Fibroblast of gingiva (primary cell): ENCODE results near the gene CCL24.
"Not testable (repeated sequence)": the region's sequence is repeated elsewhere in the genome, so short reads cannot be mapped to it uniquely, and the experiment has no call there.

Experiments
- DNase-seq: peaks from one replicate; pipeline ENCODE4 v3.0.0-alpha.2; 2011; ENCODE audit warnings: low read depth

CCL24 gene, protein sequence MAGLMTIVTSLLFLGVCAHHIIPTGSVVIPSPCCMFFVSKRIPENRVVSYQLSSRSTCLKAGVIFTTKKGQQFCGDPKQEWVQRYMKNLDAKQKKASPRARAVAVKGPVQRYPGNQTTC

GRCh38 chr7:75813781-75814236 is at the start of gene CCL24:
TSS of gene CCL24 (minus strand) at chr7:75813806. CDS start at chr7:75813715, 91 bp downstream.
- DNase-seq = no peak

- DNase-seq = peak; percentile 59
Observed at GRCh38 chr7:75861636-75862035, 48.0 kb upstream of the CCL24 start.

DNA sequence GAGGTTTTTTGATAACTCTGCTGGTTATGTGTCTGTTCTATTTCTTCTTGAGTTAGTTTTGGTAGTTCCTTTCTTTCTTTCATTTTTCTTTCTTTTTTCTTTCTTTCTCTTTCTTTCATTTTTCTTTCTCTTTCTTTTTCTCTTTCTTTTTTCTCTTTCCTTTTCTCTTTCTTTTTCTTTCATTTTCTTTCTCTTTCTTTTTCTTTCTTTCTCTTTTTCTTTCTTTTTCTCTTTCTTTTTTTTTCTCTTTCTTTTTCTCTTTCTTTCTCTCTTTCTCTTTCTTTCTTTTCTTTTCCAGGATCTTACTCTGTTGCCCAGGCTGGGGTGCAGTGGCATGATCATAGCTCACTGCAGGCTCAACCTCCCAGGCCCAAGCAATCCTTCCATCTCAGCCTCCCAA is 44.8 kb upstream of the CCL24 start:
- no peak for DNase-seq

GRCh38 chr7:75856536-75856935 is 42.9 kb upstream of the CCL24 start:
- no peak for DNase-seq

DNA sequence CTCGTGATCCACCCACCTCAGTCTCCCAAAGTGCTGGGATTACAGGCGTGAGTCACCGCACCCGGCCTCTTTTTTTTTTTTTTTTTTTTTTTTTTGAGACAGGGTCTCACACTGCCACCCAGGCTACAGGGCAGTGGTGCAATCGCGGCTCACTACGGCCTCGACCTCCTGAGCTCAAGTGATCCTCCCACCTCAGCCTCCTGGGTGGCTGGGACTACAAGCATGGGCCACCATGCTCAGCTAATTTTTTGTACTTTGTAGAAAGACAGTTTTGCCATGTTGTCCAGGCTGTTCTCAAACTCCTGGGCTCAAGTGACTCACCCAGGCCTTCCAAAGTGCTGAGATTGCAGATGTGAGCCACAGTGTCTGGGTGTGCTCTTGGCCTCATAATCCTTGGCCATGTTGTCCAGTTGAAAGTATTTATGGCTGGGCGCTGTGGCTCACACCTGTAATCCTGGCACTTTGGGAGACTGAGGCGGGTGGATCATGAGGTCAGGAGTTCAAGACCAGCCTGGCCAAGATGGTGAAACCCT is 41.3 kb upstream of the CCL24 start:
- not testable (repeated sequence) for DNase-seq

GRCh38 chr7:75854233-75854632 is 40.6 kb upstream of the CCL24 start:
- DNase-seq = peak; percentile 90

DNA sequence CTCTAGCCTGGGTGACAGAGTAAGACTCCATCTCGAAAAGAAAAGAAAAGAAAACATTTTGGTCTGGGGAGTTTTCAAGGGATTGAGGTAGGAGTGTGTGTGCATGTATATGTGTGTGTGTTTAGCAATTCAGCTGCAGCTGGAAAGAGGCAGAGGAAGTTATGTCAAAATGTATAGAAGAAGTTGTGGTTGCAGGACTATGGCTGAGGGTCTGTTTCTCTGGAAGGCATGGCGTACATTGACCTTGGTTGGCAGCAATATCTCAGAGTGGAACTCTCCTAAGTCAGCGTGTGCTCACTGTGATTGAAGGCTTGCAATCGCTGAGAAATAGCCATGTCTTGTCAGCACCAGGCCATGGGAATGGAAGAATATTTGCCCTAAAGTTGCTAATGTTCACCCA is 36.6 kb upstream of the CCL24 start:
- DNase-seq = no peak

DNA sequence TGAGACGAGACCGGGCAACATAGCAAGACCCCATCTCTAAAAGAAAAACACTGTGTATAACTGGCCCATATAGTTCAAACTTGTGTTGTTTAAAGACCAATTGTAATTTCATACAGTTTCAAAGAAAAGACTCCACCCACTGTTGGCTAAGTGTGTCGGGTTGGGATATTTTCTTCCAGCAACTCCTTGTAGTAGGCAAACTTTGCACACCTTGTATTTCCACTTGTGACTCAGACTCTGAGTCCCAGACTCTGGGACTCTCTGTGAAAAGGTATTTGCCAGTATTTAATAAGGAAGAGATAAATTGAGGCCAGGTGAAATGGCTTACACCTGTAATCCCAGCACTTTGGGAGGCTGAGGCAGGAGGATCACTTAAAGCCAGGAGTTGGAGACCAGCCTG is 36.0 kb upstream of the CCL24 start:
- no peak for DNase-seq

DNA sequence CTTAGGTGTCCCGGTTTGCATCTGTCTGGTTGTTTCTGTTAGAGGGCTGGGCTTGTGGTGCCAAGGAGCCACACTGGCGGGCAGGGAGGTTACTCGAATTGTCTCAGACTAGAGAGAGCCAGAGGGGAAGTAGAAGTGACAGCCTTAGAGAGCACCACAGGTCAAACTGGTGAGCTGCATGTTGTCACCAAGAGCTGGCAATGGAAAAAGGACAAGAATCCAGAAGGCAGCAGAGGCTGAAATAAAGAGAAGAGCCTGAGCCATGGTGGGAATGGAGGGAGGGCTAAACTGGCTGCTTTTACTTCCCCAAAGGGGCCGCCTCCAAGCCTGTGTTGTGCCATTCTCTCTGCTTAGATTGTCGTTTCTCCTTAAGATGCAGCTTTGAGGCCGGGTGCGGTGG is 34.1 kb upstream of the CCL24 start:
- DNase-seq = no peak

- DNase-seq = not testable (repeated sequence)
Observed at GRCh38 chr7:75845132-75845531, 31.5 kb upstream of the CCL24 start.

DNA sequence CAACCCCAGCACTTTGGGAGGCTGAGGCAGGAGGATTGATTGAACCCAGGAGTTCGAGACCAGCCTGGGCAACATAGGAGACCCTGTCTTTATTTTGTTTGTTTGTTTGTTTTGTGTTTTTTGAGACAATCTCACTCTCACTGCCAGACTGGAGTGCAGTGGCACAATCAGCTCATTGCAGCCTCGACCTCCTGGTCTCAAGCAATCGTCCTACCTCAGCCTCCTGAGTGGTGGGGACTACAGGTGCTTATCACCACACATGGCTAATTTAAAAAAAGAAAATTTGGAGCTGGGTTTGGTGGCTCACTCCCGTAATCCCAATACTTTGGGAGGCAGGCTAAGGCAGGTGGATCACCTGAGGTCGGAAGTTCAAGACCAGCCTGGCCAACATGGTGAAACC is 30.6 kb upstream of the CCL24 start:
- DNase-seq = no peak

- DNase-seq = no peak
Observed at GRCh38 chr7:75843613-75844116, 30.1 kb upstream of the CCL24 start.

GRCh38 chr7:75842836-75843446 is 29.3 kb upstream of the CCL24 start:
- DNase-seq = peak; percentile 89

GRCh38 chr7:75840029-75840428 is 26.4 kb upstream of the CCL24 start:
- no peak for DNase-seq

DNA sequence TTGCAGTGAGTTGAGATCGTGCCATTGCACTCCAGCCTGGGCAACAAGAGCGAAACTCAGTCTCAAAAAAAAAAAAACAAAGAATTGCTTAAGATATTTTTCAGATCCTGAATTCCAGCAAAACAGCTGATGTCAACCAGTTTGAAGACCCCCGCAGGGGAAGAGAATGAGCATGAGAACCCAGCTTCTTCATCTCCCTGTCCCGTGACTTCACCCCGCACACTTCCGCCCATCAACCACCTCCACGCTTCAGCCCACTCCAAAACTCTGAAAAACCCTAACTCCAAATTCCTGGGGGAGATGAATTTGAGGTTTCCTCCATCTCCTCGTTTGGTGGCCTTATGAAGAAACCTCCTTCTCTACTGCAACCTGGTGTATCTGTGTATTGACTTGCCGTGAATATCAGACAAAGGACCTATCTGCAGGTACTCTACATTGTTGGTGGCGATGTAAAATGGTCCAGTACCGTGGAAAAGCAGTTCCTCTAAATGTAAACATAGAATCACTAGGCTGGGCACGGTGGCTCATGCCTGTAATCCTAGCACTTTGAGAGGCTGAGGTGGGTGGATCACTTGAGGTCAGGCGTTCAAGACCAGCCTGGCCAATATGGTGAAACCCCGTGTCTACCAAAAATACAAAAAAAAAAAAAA is 24.8 kb upstream of the CCL24 start:
- not testable (repeated sequence) for DNase-seq

DNA sequence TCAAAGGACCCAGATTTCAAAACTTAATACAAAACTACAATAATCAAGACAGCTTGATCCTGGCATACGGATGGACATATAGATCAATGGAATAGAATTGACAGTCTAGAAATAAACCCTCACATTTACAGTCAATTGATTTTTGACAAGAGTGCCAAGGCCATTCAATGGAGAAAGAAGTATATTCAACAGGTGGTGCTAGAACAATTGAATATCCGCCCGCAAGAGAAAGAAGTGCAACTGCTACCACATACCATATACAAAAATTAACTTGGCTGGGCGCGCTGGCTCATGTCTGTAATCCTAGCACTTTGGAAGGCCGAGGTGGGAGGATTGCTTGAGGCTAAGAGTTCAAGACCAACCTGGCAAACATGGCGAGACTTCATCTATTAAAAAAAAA is 23.2 kb upstream of the CCL24 start:
- DNase-seq = no peak

DNA sequence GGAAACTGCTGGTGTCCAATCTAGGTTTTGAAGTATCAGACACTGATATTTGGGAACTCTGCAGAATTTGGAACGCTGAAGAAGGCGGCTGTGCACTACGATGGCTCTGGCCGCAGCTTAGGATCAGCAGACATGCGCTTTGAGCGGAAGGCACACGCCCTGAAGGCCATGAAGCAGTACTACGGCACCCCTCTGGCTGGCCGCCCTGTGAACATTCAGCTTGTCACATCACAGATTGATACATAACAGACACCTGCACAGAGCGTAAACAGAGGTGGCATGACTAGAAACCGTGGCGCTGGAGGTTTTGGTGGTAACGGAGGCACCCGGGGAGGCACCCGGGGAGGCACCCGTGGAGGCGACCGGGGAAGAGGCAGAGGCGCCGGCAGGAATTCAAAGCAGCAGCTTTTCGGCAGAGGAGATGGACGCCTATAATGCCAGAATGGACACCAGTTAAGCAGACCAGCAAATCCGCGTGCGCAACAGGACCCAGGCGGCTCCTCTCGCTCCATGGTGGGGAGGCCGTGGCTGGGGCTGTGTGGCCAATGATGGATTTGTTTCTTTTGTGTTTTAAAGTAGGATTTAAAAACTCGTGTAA is 22.2 kb upstream of the CCL24 start:
- no peak for DNase-seq

DNA sequence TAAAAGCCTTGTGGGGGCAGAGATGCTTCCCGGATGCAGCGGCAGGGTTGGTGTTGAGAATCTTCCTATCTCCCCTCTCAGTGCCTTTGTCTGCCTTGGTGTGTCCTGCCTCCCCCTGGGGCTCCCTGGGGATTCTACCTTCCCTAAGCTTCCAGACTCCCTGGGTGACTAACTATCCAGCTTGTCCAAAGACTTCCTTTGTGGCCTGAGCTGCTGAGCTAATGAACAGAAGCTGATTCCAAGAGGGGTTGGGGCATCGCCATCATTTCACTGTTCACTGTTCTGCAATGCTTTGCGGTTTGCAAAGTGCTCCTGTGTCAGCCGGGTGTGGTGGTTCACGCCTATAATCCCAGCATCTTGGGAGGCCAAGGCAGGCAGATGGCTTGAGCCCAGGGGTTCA is 20.1 kb upstream of the CCL24 start:
- DNase-seq = not testable (repeated sequence)

DNA sequence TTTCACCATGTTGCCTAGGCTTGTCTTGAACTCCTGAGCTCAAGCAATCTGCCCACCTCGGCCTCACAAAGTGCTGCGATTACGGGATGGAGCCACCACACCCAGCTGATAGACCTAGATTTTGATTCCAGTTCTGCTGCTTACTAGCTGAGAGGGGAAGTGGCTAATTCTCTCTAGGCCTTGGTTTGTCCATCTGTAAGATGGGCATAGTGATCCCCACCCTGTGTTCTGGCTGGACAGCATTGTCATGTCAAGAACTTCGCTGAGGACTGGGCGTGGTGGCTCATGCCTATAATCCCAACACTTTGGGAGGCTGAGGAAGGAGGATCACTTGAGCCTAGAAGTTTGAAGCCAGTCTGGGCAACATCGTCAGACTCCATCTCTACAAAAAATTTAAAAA is 17.4 kb upstream of the CCL24 start:
- DNase-seq = no peak

- DNase-seq = not testable (repeated sequence)
Observed at GRCh38 chr7:75829656-75830055, 16.1 kb upstream of the CCL24 start.

DNA sequence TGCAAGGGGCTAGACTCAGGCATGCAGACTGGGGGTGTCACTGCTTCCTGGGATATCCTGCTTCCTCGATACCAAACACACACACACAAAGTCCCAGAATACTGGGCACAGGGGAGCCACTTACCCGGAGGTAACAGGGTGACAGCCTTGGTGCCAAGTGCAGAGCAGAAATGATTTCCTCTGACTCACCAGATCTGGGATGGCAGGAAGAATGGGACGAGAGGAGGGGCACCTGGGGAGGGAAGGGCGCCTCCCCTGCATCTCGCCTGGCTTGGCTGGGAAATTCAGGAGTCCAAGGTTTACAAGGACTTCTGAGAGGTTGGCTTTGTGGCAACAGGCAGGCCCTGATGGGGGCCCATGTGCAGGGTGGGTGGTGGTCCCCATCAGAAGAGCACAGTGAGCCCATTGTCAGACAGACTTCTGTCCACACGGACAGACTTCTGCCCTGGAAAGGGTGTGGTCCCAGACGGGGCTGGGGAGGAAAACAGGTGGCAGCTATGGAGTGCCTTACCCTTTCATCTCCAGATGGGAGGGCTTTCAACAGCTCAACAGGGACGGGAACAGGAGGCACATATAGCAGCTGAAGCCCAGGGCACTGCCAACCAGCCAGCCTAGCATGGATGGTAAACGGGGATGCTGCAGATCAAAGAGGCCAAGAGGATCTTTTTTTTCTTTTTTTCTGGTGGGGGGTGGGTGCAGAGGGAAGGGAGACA is 9.7 kb upstream of the CCL24 start:
- no peak for DNase-seq

GRCh38 chr7:75820688-75821087 is 7.1 kb upstream of the CCL24 start:
- DNase-seq = no peak
